NAMALWA (cell line): ENCODE data around the gene STIM1.
A peak's percentile ranks its signal among the peaks of the same experiment; 100 is the strongest.
"Not testable (repeated sequence)": the region's sequence is repeated elsewhere in the genome, so short reads cannot be mapped to it uniquely, and the experiment has no call there.

Experiments used
- DNase-seq: peaks from one replicate; pipeline ENCODE4 v3.0.0-alpha.2; 2015; ENCODE audit warnings: low spot score

STIM1 gene

DNA sequence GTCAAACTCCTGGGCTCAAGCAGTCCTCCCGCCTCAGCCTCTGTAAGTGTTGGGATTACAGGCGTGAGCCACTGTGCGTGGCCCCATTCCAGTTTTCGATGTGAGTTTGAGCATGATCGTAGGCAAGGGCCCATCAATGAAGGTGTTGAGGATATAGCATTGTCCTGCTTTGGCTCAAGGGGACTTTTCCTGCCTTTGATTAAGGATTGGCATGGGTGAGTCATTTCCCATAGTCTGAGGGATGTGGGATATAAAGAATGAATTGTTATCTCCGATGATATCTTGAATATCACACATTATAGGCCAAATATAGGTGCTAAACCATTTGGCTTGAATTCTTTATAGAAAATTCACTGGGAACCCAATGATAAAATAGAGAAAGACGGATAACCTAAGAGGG is 30.4 kb downstream of the STIM1 start:
- no peak for DNase-seq

DNA sequence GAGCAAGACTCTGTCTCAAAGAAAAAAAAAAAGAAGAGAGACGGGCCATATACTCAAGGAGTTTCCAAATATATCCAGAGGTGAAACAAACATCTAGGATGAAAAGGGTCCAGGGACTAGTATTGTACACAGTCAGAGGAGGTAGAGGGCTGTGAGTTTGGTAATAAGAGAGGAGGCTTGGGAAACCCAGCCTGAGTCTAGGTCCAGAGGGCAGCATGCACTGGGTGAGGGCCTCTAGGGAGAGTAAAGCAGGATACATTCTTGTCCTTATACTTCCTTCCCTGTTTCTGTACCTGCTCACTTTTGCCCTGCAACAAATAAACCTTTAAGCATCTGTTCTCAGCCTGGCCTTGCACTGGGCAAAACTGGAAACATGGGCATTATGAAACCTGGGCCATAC is 31.5 kb downstream of the STIM1 start:
- no peak for DNase-seq

GRCh38 chr11:3888876-3889275 is 33.4 kb downstream of the STIM1 start:
- DNase-seq = no peak

DNA sequence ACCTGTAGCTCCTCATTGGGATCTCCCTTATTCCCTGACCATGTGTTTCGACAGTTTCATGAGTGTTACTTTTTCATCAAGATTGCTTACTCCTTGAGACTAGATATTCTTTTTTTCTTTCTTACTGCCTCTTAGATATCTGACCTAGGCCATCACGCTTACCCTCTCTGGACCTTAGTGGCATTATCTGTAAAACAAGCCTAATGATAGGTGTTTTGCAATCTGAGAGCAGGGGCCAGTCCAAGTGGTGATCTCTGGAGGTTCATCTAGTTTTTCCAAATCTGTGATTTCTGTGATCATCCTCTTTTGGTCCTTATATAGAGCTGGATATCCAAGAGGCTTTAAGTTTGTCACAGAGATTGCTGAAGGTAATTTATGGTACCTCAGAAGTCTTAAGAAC is 34.5 kb downstream of the STIM1 start:
- no peak for DNase-seq

GRCh38 chr11:3890806-3891205 is 35.3 kb downstream of the STIM1 start:
- DNase-seq = no peak

GRCh38 chr11:3891751-3892150 is 36.3 kb downstream of the STIM1 start:
- no peak for DNase-seq

DNA sequence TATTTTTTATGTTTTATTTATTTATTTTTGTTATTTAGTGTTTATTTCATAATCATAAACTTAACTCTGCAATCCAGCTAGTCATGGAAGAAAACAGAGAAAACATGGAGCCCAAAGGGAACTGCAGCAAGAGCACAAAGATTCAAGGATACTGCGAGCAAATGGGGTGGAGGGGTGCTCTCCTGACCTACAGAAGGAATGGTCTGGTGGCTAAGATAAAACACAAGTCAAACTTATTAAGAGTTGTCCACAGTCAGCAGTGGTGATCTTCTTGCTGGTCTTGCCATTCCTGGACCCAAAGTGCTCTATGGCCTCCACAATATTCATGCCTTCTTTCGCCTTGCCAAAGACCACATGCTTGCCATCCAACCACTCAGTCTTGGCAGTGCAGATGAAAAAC is 36.7 kb downstream of the STIM1 start:
- no peak for DNase-seq

DNA sequence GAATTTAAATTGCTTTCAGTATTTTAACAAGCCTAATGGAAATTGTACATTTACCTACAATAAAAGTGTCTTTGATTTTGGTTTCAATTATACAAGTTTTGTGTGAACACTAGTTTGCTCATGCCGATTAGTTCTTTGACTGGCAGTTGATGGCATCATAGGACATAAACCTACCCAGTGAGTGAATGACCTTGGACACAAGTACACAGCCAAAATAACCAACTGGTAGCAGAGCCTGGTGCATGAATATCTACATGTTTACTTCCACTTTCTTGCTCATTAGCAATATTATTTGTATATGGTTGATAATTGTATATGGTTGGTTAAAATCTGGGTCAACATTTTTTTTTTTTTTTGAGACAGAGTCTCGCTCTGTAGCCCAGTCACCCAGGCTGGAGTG is 37.8 kb downstream of the STIM1 start:
- DNase-seq = peak; percentile 34

DNA sequence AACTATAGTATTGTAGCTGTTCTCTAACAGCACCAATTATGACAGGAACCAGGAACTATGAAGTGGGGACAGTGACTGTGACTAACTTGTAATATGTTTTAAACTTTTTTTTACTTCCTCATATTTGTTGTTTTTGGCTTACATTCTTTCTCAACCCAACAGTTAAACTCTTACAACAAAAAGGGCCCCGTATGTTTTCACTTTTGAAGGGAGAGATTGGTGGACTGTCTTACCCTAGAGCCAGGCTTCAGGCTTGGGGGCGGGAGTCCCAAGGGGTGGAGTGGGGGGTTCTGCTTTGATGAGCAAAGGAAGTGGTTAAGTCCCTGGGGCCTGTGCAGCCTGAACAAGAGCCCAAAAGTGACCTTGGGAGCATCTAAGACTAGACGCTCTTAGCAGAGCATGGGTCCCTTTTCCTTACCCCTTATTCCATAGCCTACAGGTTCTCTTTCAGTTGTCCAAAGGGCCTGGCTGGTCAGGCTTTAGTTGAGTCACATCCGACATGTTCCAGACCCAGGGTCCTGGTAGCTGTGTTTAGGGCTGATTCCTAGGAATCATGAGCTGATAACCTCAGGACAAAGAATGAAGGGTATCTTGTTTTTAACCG is 38.8 kb downstream of the STIM1 start:
- DNase-seq = peak; percentile 94

GRCh38 chr11:3896644-3897043 is 41.2 kb downstream of the STIM1 start:
- no peak for DNase-seq

DNA sequence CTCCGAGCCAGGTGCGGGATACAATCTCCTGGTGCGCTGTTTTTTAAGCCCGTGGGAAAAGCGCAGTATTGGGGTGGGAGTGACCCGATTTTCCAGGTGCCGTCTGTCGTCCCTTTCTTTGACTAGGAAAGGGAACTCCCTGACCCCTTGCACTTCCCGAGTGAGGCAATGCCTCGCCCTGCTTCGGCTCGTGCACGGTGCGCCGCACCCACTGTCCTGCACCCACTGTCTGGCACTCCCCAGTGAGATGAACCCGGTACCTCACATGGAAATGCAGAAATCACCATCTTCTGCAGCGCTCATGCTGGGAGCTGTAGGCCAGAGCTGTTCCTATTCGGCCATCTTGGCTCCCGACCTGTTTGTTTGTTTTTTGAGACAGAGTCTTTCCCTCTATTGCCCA is 44.8 kb downstream of the STIM1 start:
- not testable (repeated sequence) for DNase-seq

GRCh38 chr11:3901249-3902025 is 46.0 kb downstream of the STIM1 start:
- DNase-seq = no peak

DNA sequence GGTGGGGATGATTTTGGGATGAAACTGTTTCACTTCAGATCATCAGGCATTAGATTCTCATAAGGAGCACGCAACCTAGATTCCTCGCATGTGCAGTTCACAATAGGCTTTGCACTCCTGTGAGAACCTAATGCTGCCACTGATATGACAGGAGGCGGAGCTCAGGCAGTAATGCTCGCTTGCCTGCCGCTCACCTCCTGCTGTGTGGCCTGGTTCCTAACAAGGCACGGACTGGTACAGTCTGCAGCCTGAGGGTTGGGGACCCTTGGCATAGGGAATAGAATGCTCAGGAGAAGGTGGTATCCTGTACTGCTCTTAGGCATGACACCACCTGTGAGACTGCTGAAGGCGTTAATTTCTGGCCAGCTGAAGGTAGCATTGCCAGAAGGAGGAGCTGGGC is 47.0 kb downstream of the STIM1 start:
- no peak for DNase-seq

DNA sequence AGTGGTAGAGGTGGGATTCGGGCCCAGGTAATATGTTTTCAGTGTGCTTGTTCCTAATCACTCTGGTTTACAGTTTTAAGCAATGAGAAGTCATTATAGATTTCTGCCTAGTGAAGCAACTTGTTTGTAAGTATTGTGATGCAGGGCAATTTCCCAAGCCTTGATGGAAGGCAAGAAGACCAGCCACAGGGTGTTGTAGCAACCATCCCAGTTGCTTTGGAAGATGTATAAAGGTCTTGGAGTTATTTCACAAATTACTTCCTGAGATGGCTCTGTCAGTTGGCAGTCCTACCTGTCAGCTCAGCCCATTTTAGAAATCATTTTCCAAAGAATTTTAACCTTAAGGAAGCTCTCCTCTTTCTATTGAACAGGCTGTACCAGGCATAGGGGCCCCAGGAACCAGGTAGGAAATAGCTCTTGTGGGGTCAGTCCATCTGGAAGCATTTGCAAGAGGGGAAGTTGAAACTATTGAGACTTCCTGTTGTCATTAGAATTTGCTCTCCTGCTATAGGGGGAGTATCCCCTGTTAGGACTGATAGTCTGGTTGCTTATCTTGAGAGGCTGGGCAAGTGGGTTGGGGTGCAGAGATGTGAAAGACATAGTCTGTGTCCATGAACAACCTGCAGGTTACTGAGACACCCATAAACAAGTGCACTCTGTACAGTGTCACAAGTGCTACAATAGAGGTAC is 47.9 kb downstream of the STIM1 start:
- peak; percentile 46 for DNase-seq

GRCh38 chr11:3904228-3904627 is 48.8 kb downstream of the STIM1 start:
- no peak for DNase-seq

GRCh38 chr11:3905080-3905953 is 49.9 kb downstream of the STIM1 start:
- DNase-seq = no peak

DNA sequence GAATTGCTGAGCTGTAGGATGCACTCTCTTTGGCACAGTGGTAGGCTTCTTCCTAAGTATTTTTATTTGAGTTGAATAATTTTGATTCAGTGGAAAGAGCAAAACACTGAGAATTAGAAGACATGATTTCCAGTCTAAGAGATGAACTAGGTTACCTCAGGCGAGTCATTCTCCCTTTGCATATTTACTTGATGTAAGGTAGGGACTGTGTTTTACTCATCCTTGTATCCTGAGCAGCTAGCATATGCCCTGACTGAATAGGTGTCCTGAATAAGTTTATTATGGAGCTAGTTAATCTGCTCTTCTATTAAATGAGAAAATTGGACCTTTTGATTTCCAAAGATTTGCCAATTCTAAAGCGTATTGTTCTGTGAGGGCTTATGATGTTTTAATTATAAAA is 50.7 kb downstream of the STIM1 start:
- no peak for DNase-seq

GRCh38 chr11:3907590-3907989 is 52.1 kb downstream of the STIM1 start:
- no peak for DNase-seq

DNA sequence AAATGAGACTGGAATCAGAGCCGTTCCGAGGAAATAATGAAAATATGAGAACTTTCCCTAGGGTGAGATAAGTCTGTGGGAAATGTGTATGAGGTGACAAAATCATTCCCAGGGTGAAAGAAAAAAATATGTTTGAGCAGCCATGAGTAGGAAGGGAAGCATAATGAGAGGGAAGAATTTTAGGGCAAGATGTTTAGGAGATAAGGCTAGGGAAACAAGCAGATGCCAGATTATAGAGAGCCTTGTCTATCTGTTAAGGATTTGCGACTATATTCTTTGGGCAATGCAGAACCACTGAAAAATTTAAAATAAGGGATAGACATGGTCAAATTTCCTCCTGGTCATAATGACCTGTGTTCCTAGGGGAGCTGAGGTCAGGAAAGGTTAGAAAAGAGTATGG is 54.4 kb downstream of the STIM1 start:
- no peak for DNase-seq

GRCh38 chr11:3911908-3912505 is 56.5 kb downstream of the STIM1 start:
- no peak for DNase-seq

- no peak for DNase-seq
Observed at GRCh38 chr11:3913921-3914320, 58.5 kb downstream of the STIM1 start.

DNA sequence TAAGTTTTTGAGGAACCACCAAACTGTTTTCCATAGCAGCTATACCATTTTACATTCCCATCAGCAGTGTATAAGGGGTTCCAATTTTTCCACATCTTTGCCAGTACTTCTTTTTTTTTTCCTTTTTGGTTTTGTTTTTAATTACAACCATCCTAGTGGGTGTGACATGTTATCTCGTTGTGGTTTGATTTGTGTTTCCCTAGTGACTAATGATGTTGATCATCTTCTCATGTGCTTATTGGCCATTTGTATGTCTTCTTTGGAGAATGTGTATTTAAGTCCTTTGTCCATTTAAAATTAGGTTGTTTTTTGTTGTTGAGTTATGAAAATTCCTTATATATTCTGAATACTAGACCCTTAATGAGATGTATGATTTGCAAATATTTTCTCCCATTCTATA is 59.3 kb downstream of the STIM1 start:
- DNase-seq = peak; percentile 24
